Testis (tissue), 2 donors: ENCODE data around the gene TSPAN33.

Source experiments
- CTCF ChIP-seq, 3 experiments: fragments of 450-650 bp in 2 of 3; fragments of 200-600 bp in 1 of 3; sonication (generic) in 1 of 3; IDR thresholded peaks; one replicate each; pipeline ENCODE4 v1.5.1; 2016 to 2019; ENCODE audit warnings: antibody characterized with exemption in 3 of 3, mild to moderate bottlenecking in 2 of 3, moderate library complexity in 1 of 3
- POLR2A ChIP-seq: fragments of 450-650 bp; IDR thresholded peaks from one replicate; pipeline ENCODE4 v1.6.1; 2017; ENCODE audit warnings: antibody characterized with exemption, mild to moderate bottlenecking, moderate library complexity

- TF ChIP-seq CTCF (IDR thresholded peaks at IDR 0.05) (no peak), POLR2A (no peak)
Measured at GRCh38 chr7:129202058-129202777, 57.7 kb downstream of the TSPAN33 start.
